GM18499 (cell line): ENCODE data around the gene TPP2.

ENCODE experiments used
- ATAC-seq: cut with Tn5 transposase; IDR thresholded peaks from one replicate; pipeline ENCODE4 v1.9.1; 2021; ENCODE audit warnings: moderate number of reproducible peaks; ENCODE audit not compliant: insufficient read depth, unreplicated experiment

TPP2 gene

GRCh38 chr13:102591988-102592781 lies 4.6 kb upstream of the TPP2 start:
- ATAC-seq: peak; percentile 29

GRCh38 chr13:102593466-102593865 lies 3.3 kb upstream of the TPP2 start:
- ATAC-seq: no peak

GRCh38 chr13:102597029-102597961 lies 509 bp downstream of the TPP2 start:
- ATAC-seq: peak; percentile 13

- ATAC-seq: no peak
Observed at GRCh38 chr13:102598061-102598460, 1.3 kb downstream of the TPP2 start.

GRCh38 chr13:102599426-102600012 lies 2.7 kb downstream of the TPP2 start:
- no peak for ATAC-seq

GRCh38 chr13:102606537-102607309 lies 9.9 kb downstream of the TPP2 start:
- no peak for ATAC-seq

GRCh38 chr13:102608974-102609373 lies 12.2 kb downstream of the TPP2 start:
- ATAC-seq: no peak

- ATAC-seq: no peak
Observed at GRCh38 chr13:102609696-102610095, 12.9 kb downstream of the TPP2 start.

GRCh38 chr13:102610296-102610895 lies 13.6 kb downstream of the TPP2 start:
- ATAC-seq: no peak

- no peak for ATAC-seq
Observed at GRCh38 chr13:102617697-102618350, 21.0 kb downstream of the TPP2 start.

GRCh38 chr13:102620516-102620915 lies 23.7 kb downstream of the TPP2 start:
- ATAC-seq: no peak

- ATAC-seq: no peak
Observed at GRCh38 chr13:102626928-102627327, 30.1 kb downstream of the TPP2 start.

- no peak for ATAC-seq
Observed at GRCh38 chr13:102628559-102628958, 31.8 kb downstream of the TPP2 start.

GRCh38 chr13:102631198-102631597 lies 34.4 kb downstream of the TPP2 start:
- ATAC-seq: no peak

GRCh38 chr13:102638741-102639140 lies 42.0 kb downstream of the TPP2 start:
- no peak for ATAC-seq

GRCh38 chr13:102642029-102642428 lies 45.2 kb downstream of the TPP2 start:
- no peak for ATAC-seq

- ATAC-seq: no peak
Observed at GRCh38 chr13:102642475-102642874, 45.7 kb downstream of the TPP2 start.

- no peak for ATAC-seq
Observed at GRCh38 chr13:102643656-102644055, 46.9 kb downstream of the TPP2 start.

GRCh38 chr13:102645701-102646100 lies 48.9 kb downstream of the TPP2 start:
- no peak for ATAC-seq
